HG03159 (cell line): ENCODE results near the gene C22orf42.
"Not testable (repeated sequence)": the region's sequence is repeated elsewhere in the genome, so short reads cannot be mapped to it uniquely, and the experiment has no call there.

ENCODE experiments used
- ATAC-seq: cut with Tn5 transposase; IDR thresholded peaks from one replicate; pipeline ENCODE4 v1.9.1; 2021; ENCODE audit warnings: mild to moderate bottlenecking, moderate library complexity; ENCODE audit not compliant: unreplicated experiment

Gene C22orf42

GRCh38 chr22:32158712-32159533 lies at the start of gene C22orf42:
Gene C22orf42 (minus strand): TSS chr22:32159303. CDS start chr22:32159215, 88 bp downstream.
- ATAC-seq, result no peak

DNA sequence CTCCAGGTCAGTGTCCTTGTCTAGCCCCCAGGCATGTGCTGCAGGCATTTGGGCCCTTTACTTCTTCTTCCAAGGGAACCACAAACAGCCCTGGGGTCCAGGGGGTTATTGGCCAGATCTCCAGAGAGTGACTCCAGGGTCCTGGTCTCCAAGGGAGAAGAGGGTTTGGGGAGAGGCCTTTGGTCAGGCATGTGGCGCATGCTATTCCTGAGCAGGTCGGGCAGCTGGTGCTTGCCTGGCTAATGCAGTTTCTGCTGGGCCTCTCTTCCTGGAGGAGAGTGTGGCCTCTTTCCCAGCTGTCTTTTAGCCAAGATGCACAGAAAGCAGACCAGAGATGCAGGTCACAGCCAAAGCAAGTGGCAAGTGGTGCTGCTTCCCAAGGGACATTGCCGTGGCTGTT lies 49.6 kb upstream of the C22orf42 start:
- ATAC-seq, result no peak

DNA sequence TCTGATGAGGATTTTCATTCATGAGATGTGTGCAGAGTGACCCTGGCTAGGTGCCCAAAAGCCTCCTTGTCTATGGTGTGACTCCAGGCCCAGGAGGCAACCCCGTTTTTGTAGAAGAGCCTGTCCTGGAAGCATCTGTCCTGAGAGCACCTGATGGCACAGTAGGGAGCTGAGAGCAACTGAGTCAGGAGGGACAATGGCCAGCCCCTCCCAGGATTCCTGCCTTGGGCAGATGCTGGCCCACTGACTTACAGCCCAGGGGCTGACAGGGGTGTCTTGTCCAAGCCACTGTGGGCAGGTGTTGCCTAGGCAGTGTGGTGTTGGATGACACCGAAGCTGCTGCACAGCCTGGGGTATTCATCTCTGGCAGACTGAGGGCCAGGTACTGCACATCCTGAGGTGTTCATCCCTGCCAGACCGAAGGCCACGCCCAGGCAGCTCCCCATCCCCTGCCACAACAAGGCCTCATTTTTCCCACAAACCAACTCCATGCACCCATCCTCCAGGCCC lies 48.9 kb upstream of the C22orf42 start:
- no peak for ATAC-seq

GRCh38 chr22:32206774-32207758 lies 48.0 kb upstream of the C22orf42 start:
- ATAC-seq, result no peak

- no peak for ATAC-seq
These were observed 47.1 kb upstream of the C22orf42 start for GRCh38 chr22:32205974-32206773.

DNA sequence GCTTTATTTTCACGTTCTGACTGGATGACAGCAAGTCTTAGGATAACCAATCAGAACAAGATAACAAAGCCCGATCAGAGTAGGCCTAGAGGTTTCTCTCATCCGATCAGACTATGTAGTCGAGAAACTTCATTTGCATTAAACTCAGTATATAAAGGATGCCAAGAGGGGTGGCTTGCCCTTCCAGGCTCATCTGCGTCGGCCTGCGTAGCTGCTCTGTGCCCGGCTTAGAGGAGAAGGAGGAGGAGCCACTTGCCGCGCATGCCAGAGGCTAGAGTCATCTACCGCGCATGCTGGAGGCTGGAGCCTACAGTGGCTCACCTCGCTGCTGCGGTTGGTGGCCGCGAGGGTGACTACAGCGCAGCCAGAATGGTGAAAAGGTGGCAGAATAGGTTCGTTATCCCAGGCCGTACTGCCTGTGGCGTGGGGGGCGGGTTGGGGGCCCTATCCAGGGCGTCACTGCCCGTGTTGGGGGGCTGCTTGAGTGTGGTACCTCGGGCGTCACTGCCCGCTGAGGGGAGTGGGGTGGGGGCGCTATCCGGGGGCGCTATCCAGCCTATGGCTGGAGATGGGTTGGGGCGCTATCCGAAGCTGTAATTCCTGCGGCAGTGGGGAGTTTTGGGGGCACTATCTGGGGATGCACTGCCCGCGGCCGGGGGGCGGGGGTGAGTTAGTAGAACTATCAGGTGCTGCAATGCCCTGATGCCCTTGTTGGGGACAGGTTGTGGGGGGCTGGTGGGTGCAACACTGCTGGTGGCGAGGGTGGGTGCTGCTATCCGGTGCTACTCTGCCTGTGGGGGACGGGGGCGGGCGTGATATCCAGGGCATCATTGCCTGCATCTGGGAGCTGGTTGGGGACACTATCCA lies 46.0 kb upstream of the C22orf42 start, which contains the start of gene RFPL2:
Gene RFPL2 (minus strand): TSS at position 218 of the 867 bp plus-strand sequence. CDS start 2,622 bp downstream, outside the sequence.
- ATAC-seq, result no peak

DNA sequence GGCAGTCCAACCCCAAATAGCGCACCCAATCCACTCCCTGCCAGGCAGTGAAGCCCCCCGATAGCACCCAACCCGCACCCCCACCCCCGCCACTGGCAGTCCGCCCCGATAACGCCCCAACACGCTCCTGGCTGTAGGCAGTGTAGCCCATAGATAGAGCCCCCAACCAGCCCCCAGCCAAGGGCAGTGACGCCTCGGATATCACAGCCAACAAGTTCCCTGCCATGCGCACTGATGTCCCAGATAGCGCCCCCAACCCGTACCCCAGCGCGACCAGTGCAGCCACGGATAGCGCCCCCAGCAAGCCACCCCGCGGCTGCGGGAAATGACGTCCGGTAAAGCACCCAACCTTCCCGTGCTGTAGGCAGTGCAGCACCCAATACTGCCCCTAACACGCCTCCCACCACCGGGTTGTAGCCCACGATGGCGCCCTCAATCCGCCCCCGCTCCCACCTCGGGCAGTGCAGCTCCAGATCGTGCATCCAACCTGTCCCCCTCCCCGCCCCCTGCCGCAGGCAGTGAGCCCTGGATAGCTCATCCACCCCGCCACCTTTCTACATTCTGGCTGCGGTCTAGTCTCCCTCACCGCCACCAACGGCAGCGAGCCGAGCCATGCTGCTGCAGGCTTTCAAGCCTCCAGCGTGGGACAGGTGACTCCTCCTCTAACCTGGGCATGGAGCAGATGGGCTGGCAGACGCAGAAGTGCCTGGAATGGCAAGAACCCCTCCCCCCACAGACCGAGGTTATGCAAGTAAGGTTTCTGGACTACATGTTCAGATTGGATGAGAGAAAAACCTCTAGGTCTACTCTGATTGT lies 45.1 kb upstream of the C22orf42 start:
- ATAC-seq, result no peak

DNA sequence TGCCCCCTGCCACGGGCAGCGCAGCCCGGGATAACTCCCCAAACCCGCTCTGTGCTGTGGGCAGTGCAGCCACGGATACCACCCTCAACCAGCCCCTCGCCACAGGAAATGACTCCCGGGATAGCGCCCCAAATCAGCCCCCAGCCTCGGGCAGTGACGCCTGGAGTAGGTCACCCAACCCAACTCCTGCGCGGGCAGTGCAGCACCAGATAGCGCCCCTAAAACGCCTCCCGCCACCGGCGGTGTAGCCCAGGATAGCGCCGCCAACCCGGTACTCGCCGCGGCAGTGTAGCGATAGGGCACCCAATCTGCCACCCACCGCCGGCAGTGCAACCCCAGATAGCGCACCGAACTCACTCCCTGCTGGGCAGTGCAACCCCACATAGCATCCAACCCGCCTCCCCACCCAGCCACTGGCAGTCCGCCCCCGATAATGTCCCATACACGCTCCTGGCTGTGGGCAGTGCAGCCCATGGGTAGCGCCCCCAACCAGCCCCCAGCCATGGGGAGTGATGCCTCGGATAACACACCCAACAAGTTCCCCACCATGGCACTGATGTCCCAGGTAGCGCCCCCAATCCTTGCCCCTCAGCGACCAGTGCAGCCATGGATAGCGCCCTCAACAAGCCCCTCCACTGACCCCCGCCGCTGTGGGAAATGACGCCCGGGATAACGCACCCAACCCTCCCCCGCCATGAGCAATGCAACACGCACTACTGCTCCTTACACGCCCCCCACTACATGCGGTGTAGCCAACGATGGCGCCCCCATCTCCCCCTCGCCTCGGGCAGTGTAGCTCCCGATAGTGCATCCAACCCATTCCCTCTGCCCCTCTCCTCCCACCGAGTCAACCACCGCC lies 44.3 kb upstream of the C22orf42 start:
- no peak for ATAC-seq

DNA sequence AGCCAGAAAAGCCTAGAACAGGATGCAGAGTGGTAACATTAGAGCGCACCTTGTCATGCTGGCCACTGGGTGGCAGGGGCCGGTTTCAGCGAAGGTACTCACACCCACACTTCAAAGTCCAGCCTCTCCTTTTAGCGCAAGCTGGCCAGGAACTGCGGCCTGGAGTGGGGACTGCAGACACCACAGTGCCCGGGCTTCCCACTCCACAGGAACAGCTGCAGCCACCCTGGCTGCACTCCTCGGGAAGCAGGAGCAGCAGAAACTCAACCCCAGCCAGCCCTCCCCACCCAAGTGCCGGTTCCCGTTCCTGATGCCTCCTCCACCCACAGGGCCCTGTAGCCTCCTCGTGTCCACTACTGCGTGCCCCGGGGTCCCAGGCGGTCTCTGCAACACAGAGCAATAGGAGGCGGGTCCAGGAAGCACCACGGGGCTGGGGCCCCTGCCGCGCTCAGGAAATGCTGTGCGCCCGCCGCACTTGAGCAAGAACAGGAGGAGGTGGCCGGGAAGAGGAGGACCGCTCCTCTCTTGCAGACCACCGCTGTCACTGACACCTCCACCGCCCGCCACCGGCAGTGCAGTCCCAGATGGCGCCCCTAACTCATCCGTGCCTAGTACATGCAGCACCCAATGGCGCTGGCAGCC lies 43.6 kb upstream of the C22orf42 start:
- ATAC-seq, result no peak

GRCh38 chr22:32202161-32202538 lies 43.0 kb upstream of the C22orf42 start:
- ATAC-seq, result no peak

DNA sequence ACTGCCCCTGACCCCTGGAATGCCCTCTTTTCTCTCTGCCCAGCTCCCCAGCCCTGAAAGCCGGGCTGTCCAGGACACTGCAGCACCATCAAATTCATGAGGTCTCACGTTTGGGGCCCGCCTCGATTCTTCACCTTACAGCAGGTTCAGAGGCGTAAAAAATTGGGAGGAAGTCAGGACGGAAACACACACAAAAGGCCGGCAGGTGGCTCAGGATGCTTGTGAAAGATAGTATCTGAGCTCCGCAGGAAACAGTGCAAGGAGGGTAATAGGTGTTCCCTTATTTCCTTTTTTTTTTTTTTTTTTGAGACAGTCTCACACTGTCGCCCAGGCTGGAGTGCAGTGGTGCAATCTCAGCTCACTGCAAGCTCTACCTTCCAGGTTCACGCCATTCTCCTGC lies 41.6 kb upstream of the C22orf42 start:
- no peak for ATAC-seq

- ATAC-seq, result no peak
These were observed 40.9 kb upstream of the C22orf42 start for GRCh38 chr22:32199961-32200360.

- no peak for ATAC-seq
These were observed 40.2 kb upstream of the C22orf42 start for GRCh38 chr22:32199341-32199740.

GRCh38 chr22:32197553-32198226 lies 38.6 kb upstream of the C22orf42 start:
- not testable (repeated sequence) for ATAC-seq

DNA sequence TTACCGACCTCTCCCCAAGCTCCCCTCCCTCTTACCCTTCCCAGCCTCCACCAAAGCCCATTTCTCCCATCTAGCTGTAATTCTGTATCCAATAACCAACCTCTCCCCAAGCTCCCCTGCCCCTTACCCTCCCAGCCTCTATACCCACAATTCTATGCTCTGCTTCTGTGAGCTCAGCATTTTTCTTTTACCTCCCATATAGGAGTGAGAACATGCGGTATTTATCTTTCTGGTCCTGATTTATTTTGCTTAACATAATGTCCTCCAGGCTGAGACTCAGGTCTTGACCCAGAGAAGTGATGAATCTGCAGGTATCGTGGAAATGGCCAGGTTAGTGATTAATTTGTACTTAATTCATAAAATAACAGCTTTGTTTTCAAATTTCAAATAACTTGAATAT lies 36.8 kb upstream of the C22orf42 start:
- not testable (repeated sequence) for ATAC-seq

DNA sequence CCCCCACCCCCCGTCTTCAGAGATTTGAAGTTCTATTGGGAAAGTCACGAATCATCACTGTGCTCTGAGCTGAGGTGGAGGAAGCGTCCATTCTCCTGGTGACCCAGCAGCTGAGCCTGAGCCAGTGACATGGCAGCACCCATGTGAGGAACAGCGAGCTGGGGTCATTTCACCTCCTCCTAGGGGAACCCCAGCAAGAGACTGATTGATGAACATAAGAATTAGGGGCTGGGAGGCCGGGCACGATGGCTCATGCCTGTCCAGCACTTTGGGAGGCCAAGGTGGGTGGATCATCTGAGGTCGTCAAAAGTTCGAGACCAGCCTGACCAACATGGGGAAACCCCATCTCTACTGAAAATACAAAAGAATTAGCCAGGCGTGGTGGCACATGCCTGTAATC lies 34.2 kb upstream of the C22orf42 start:
- not testable (repeated sequence) for ATAC-seq

- ATAC-seq, result not testable (repeated sequence)
These were observed 31.9 kb upstream of the C22orf42 start for GRCh38 chr22:32191021-32191420.
